ENCODE data around the gene FCRL6.

FCRL6 gene

GRCh38 chr1:159790237-159790917 is 11.8 kb upstream of the FCRL6 start:
- Histone ChIP-seq H3K4ac (ENCODE audit: low read depth in 1 of 2, low read length in 2 of 2) (no peak overlapping the region), H3K9me3 (ENCODE audit: control insufficient read depth, low read length) (no peaks in the 10 kb centered on the region), H2BK5ac (ENCODE audit: low read depth, low read length, poor library complexity, severe bottlenecking) (no peak overlapping the region), H2BK12ac (ENCODE audit: low read length in 2 of 2) (no peak overlapping the region), H3K36me3 (ENCODE audit: control insufficient read depth in 1 of 2, insufficient read depth in 2 of 2, low read depth in 1 of 2, low read length in 2 of 2) (no peaks in the 10 kb centered on the region), H3K27ac (ENCODE audit: low read length, poor library complexity, severe bottlenecking) (no peak overlapping the region), H4K8ac (ENCODE audit: low read length) (no peak overlapping the region), H2BK120ac (ENCODE audit: low read depth, low read length) (no peak overlapping the region), H3K14ac (ENCODE audit: low read length in 2 of 2) (no peak overlapping the region), H2AK5ac (ENCODE audit: low read length, severe bottlenecking) (no peak overlapping the region), H3K23ac (ENCODE audit: low read length in 2 of 2) (no peak overlapping the region), H3K18ac (ENCODE audit: low read depth in 1 of 2, low read length in 2 of 2) (no peak overlapping the region), H2AFZ (ENCODE audit: low read depth, low read length) (no peak overlapping the region), H3K4me3 (ENCODE audit: insufficient read depth in 1 of 2, low read depth in 1 of 2, low read length in 2 of 2) (no peak overlapping the region), H3K27me3 (ENCODE audit: control insufficient read depth in 1 of 2, insufficient read depth in 1 of 2, low read length in 2 of 2) (peaks cover 27 to 32% of the 10 kb centered on the region in 2 experiments), H3K4me2 (ENCODE audit: low read length, poor library complexity, severe bottlenecking) (no peak overlapping the region), H3K4me1 (ENCODE audit: control insufficient read depth, insufficient read depth, low read depth, low read length) (no peaks in the 10 kb centered on the region), H3K9ac (ENCODE audit: low read length) (no peak overlapping the region), H3K79me1 (replicated peaks; ENCODE audit: low read length, poor library complexity, severe bottlenecking) (no peaks in the 10 kb centered on the region), H4K91ac (ENCODE audit: low read length) (no peak overlapping the region), H2BK15ac (ENCODE audit: low read depth, poor library complexity, severe bottlenecking) (no peak overlapping the region)
- 1% methylated on average over 2 of the region's 2 CpGs for WGBS
- DNase-seq, result peak; percentile 11

- Histone ChIP-seq H2BK12ac (ENCODE audit: low read length in 2 of 2) (no peak overlapping the region), H3K14ac (ENCODE audit: low read length in 2 of 2) (no peak overlapping the region), H4K8ac (ENCODE audit: low read length) (no peak overlapping the region), H3K18ac (ENCODE audit: low read depth in 1 of 2, low read length in 2 of 2) (no peak overlapping the region), H3K9ac (ENCODE audit: low read length) (no peak overlapping the region), H3K36me3 (ENCODE audit: control insufficient read depth in 1 of 2, insufficient read depth in 2 of 2, low read depth in 1 of 2, low read length in 2 of 2) (no peaks in the 10 kb centered on the region), H2BK120ac (ENCODE audit: low read depth, low read length) (no peak overlapping the region), H2AFZ (ENCODE audit: low read depth, low read length) (no peak overlapping the region), H2BK5ac (ENCODE audit: low read depth, low read length, poor library complexity, severe bottlenecking) (no peak overlapping the region), H3K79me1 (replicated peaks; ENCODE audit: low read length, poor library complexity, severe bottlenecking) (no peaks in the 10 kb centered on the region), H3K27me3 (ENCODE audit: control insufficient read depth in 1 of 2, insufficient read depth in 1 of 2, low read length in 2 of 2) (peaks cover 32 to 39% of the 10 kb centered on the region in 2 experiments), H3K4me3 (ENCODE audit: insufficient read depth in 1 of 2, low read depth in 1 of 2, low read length in 2 of 2) (no peak overlapping the region), H3K4ac (ENCODE audit: low read depth in 1 of 2, low read length in 2 of 2) (no peak overlapping the region), H3K23ac (ENCODE audit: low read length in 2 of 2) (no peak overlapping the region), H3K4me2 (ENCODE audit: low read length, poor library complexity, severe bottlenecking) (no peak overlapping the region), H3K4me1 (ENCODE audit: control insufficient read depth, insufficient read depth, low read depth, low read length) (no peaks in the 10 kb centered on the region), H4K91ac (ENCODE audit: low read length) (no peak overlapping the region), H3K27ac (ENCODE audit: low read length, poor library complexity, severe bottlenecking) (no peak overlapping the region), H2BK15ac (ENCODE audit: low read depth, poor library complexity, severe bottlenecking) (no peak overlapping the region), H2AK5ac (ENCODE audit: low read length, severe bottlenecking) (no peak overlapping the region), H3K9me3 (ENCODE audit: control insufficient read depth, low read length) (no peaks in the 10 kb centered on the region)
- no peak for DNase-seq
- WGBS, result 84% methylated on average over 3 of the region's 3 CpGs
Measured at GRCh38 chr1:159791031-159791430, 11.1 kb upstream of the FCRL6 start.

- H2BK12ac ChIP-seq (ENCODE audit: low read length in 2 of 2), result no peak overlapping the region
- no peak for DNase-seq
- no peak overlapping the region for H2BK120ac ChIP-seq (ENCODE audit: low read depth, low read length)
- no peak overlapping the region for H2BK15ac ChIP-seq (ENCODE audit: low read depth, poor library complexity, severe bottlenecking)
- H3K27me3 ChIP-seq (ENCODE audit: control insufficient read depth in 1 of 2, insufficient read depth in 1 of 2, low read length in 2 of 2), result peaks cover 36 to 43% of the 10 kb centered on the region in 2 experiments
- H2AFZ ChIP-seq (ENCODE audit: low read depth, low read length), result no peak overlapping the region
- no peak overlapping the region for H2BK5ac ChIP-seq (ENCODE audit: low read depth, low read length, poor library complexity, severe bottlenecking)
- WGBS, result 39% methylated on average over 3 of the region's 3 CpGs
- no peak overlapping the region for H4K91ac ChIP-seq (ENCODE audit: low read length)
- no peak overlapping the region for H3K14ac ChIP-seq (ENCODE audit: low read length in 2 of 2)
- H3K18ac ChIP-seq (ENCODE audit: low read depth in 1 of 2, low read length in 2 of 2), result peak overlapping the region in 1 of 2 experiments; percentile 9
- no peak overlapping the region for H3K23ac ChIP-seq (ENCODE audit: low read length in 2 of 2)
- H3K4ac ChIP-seq (ENCODE audit: low read depth in 1 of 2, low read length in 2 of 2), result no peak overlapping the region
- H4K8ac ChIP-seq (ENCODE audit: low read length), result no peak overlapping the region
- H3K4me2 ChIP-seq (ENCODE audit: low read length, poor library complexity, severe bottlenecking), result no peak overlapping the region
- H2AK5ac ChIP-seq (ENCODE audit: low read length, severe bottlenecking), result no peak overlapping the region
- H3K79me1 ChIP-seq (replicated peaks; ENCODE audit: low read length, poor library complexity, severe bottlenecking), result no peaks in the 10 kb centered on the region
- no peaks in the 10 kb centered on the region for H3K36me3 ChIP-seq (ENCODE audit: control insufficient read depth in 1 of 2, insufficient read depth in 2 of 2, low read depth in 1 of 2, low read length in 2 of 2)
- no peak overlapping the region for H3K9ac ChIP-seq (ENCODE audit: low read length)
- no peak overlapping the region for H3K4me3 ChIP-seq (ENCODE audit: insufficient read depth in 1 of 2, low read depth in 1 of 2, low read length in 2 of 2)
- no peak overlapping the region for H3K27ac ChIP-seq (ENCODE audit: low read length, poor library complexity, severe bottlenecking)
- H3K4me1 ChIP-seq (ENCODE audit: control insufficient read depth, insufficient read depth, low read depth, low read length), result no peaks in the 10 kb centered on the region
- no peaks in the 10 kb centered on the region for H3K9me3 ChIP-seq (ENCODE audit: control insufficient read depth, low read length)
Measured at GRCh38 chr1:159791461-159791860, 10.7 kb upstream of the FCRL6 start.

- H4K91ac ChIP-seq (ENCODE audit: low read length), result no peak overlapping the region
- H2AFZ ChIP-seq (ENCODE audit: low read depth, low read length), result no peak overlapping the region
- no peaks in the 10 kb centered on the region for H3K9me3 ChIP-seq (ENCODE audit: control insufficient read depth, low read length)
Measured at GRCh38 chr1:159795534-159795933, 6.6 kb upstream of the FCRL6 start.

More at GRCh38 chr1:159795534-159795933, 6.6 kb upstream of the FCRL6 start:
- no peaks in the 10 kb centered on the region for H3K79me1 ChIP-seq (replicated peaks; ENCODE audit: low read length, poor library complexity, severe bottlenecking)
- no peak overlapping the region for H2BK15ac ChIP-seq (ENCODE audit: low read depth, poor library complexity, severe bottlenecking)
- no peak overlapping the region for H2BK120ac ChIP-seq (ENCODE audit: low read depth, low read length)
- H2BK5ac ChIP-seq (ENCODE audit: low read depth, low read length, poor library complexity, severe bottlenecking), result no peak overlapping the region
- H3K27ac ChIP-seq (ENCODE audit: low read length, poor library complexity, severe bottlenecking), result no peak overlapping the region
- no peaks in the 10 kb centered on the region for H3K36me3 ChIP-seq (ENCODE audit: control insufficient read depth in 1 of 2, insufficient read depth in 2 of 2, low read depth in 1 of 2, low read length in 2 of 2)
- no peak overlapping the region for H2BK12ac ChIP-seq (ENCODE audit: low read length in 2 of 2)
- no peak overlapping the region for H3K14ac ChIP-seq (ENCODE audit: low read length in 2 of 2)
- no peak overlapping the region for H2AK5ac ChIP-seq (ENCODE audit: low read length, severe bottlenecking)
- no peak overlapping the region for H3K23ac ChIP-seq (ENCODE audit: low read length in 2 of 2)
- no peak overlapping the region for H3K4me3 ChIP-seq (ENCODE audit: insufficient read depth in 1 of 2, low read depth in 1 of 2, low read length in 2 of 2)
- WGBS, result 59% methylated on average over 5 of the region's 5 CpGs
- H3K9ac ChIP-seq (ENCODE audit: low read length), result no peak overlapping the region
- peaks cover 4% of the 10 kb centered on the region for H3K4me1 ChIP-seq (ENCODE audit: control insufficient read depth, insufficient read depth, low read depth, low read length)
- H4K8ac ChIP-seq (ENCODE audit: low read length), result no peak overlapping the region
- H3K27me3 ChIP-seq (ENCODE audit: control insufficient read depth in 1 of 2, insufficient read depth in 1 of 2, low read length in 2 of 2), result peaks cover 41 to 53% of the 10 kb centered on the region in 2 experiments
- H3K4ac ChIP-seq (ENCODE audit: low read depth in 1 of 2, low read length in 2 of 2), result no peak overlapping the region
- DNase-seq, result no peak
- no peak overlapping the region for H3K18ac ChIP-seq (ENCODE audit: low read depth in 1 of 2, low read length in 2 of 2)
- H3K4me2 ChIP-seq (ENCODE audit: low read length, poor library complexity, severe bottlenecking), result no peak overlapping the region
